Neural cell (in vitro differentiated cells): Measurements from ENCODE around the gene EPHA2. TPM values are rescaled to one million over a fixed set of nuclear protein-coding genes. Genes with fewer than 3 reads are reported as not detected.

ENCODE experiments used
- H2AFZ ChIP-seq: fragments of 200-600, 300-800 bp; sonication (generic), shearing (Covaris generic); 2 replicates; pipeline ENCODE4 v1.6.0; 2014; ENCODE audit warnings: low read depth, mild to moderate bottlenecking, antibody characterized with exemption, low read length, moderate library complexity
- H3F3A ChIP-seq: fragments of 200-600 bp; shearing (Covaris generic); 2 replicates; pipeline ENCODE4 v1.6.1; 2016; ENCODE audit warnings: mild to moderate bottlenecking, moderate library complexity, mixed read lengths, antibody characterized with exemption, low read length; ENCODE audit not compliant: insufficient read depth, poor library complexity, severe bottlenecking
- H3K27ac ChIP-seq: fragments of 200-600, 300-800 bp; sonication (generic), shearing (Covaris generic); 2 replicates; pipeline ENCODE4 v1.5.1; 2014; ENCODE audit warnings: mild to moderate bottlenecking, low read length, moderate library complexity
- H3K27me3 ChIP-seq: fragments of 300-800, 200-600 bp; sonication (generic), shearing (Covaris generic); 2 replicates; pipeline ENCODE4 v1.6.0; 2014; ENCODE audit warnings: mild to moderate bottlenecking, low read depth, low read length, moderate library complexity; ENCODE audit not compliant: insufficient read depth
- H3K36me3 ChIP-seq: fragments of 300-800, 200-600 bp; sonication (generic), shearing (Covaris generic); 2 replicates; pipeline ENCODE4 v1.5.1; 2014; ENCODE audit warnings: mild to moderate bottlenecking, antibody characterized with exemption, low read length, moderate library complexity; ENCODE audit not compliant: insufficient read depth
- H3K4me2 ChIP-seq: fragments of 300-800, 200-600 bp; sonication (generic), shearing (Covaris generic); 2 replicates; pipeline ENCODE4 v1.6.0; 2014; ENCODE audit warnings: mild to moderate bottlenecking, low read length
- H3K4me3 ChIP-seq: fragments of 300-800, 200-600 bp; sonication (generic), shearing (Covaris generic); 2 replicates; pipeline ENCODE4 v1.5.1; 2014; ENCODE audit warnings: mild to moderate bottlenecking, low read length, moderate library complexity
- H3K79me2 ChIP-seq: fragments of 200-600 bp; shearing (Covaris generic); replicated peaks from 2 replicates; pipeline ENCODE4 v1.6.0; 2014; ENCODE audit warnings: mild to moderate bottlenecking, low read length, moderate library complexity; ENCODE audit not compliant: insufficient read depth
- H3K9ac ChIP-seq: fragments of 300-800, 200-600 bp; sonication (generic), shearing (Covaris generic); 2 replicates; pipeline ENCODE4 v1.6.1; 2016; ENCODE audit warnings: mild to moderate bottlenecking, low read length, mixed read lengths
- H3K9me2 ChIP-seq: fragments of 200-600 bp; shearing (Covaris generic); 2 replicates; pipeline ENCODE4 v1.6.1; 2016; ENCODE audit warnings: mild to moderate bottlenecking, low read length, mixed read lengths; ENCODE audit not compliant: insufficient read depth
- H3K9me3 ChIP-seq: fragments of 200-600, 300-800 bp; sonication (generic), shearing (Covaris generic); 2 replicates; pipeline ENCODE4 v1.6.1; 2016; ENCODE audit warnings: mild to moderate bottlenecking, mixed run types, low read length, moderate library complexity, mixed read lengths
- H4K20me1 ChIP-seq: fragments of 200-600 bp; shearing (Covaris generic); 2 replicates; pipeline ENCODE4 v1.6.1; 2016; ENCODE audit warnings: mild to moderate bottlenecking, mixed run types; ENCODE audit not compliant: insufficient read depth
- CTCF ChIP-seq: fragments of 450-650 bp; IDR thresholded peaks from 2 replicates; pipeline ENCODE4 v1.5.1; 2014; ENCODE audit warnings: antibody characterized with exemption, mild to moderate bottlenecking, moderate library complexity; ENCODE audit not compliant: poor library complexity, severe bottlenecking
- EP300 ChIP-seq: fragments of 450-650 bp; conservative IDR thresholded peaks from 2 replicates; pipeline ENCODE4 v1.6.1; 2014; ENCODE audit warnings: antibody characterized with exemption, mild to moderate bottlenecking, moderate library complexity; ENCODE audit not compliant: poor library complexity, severe bottlenecking
- EZH2 ChIP-seq: fragments of 200-600, 300-800 bp; shearing (Covaris generic), sonication (generic); IDR thresholded peaks from 2 replicates; pipeline ENCODE4 v1.6.1; 2014; ENCODE audit warnings: antibody characterized with exemption, low read length, borderline replicate concordance, mild to moderate bottlenecking; ENCODE audit not compliant: insufficient read depth, poor library complexity, severe bottlenecking
- MXI1 ChIP-seq: fragments of 450-650 bp; conservative IDR thresholded peaks from 2 replicates; pipeline ENCODE4 v1.6.1; 2014; ENCODE audit warnings: antibody characterized with exemption, mild to moderate bottlenecking; ENCODE audit not compliant: poor library complexity, severe bottlenecking
- POLR2AphosphoS5 ChIP-seq: IDR thresholded peaks from 2 replicates; pipeline ENCODE4 v1.6.1; 2012
- RAD21 ChIP-seq: fragments of 450-650 bp; conservative IDR thresholded peaks from 2 replicates; pipeline ENCODE4 v1.6.1; 2014; ENCODE audit warnings: antibody characterized with exemption, mild to moderate bottlenecking, moderate library complexity
- REST ChIP-seq: IDR thresholded peaks from 2 replicates; pipeline ENCODE4 v1.6.1; 2012; ENCODE audit warnings: borderline replicate concordance
- SMC3 ChIP-seq: fragments of 450-650 bp; conservative IDR thresholded peaks from 2 replicates; pipeline ENCODE4 v1.6.1; 2014; ENCODE audit warnings: antibody characterized with exemption, mild to moderate bottlenecking, moderate library complexity; ENCODE audit not compliant: poor library complexity
- TAF1 ChIP-seq: IDR thresholded peaks from 2 replicates; pipeline ENCODE4 v1.6.1; 2012; ENCODE audit warnings: low read depth
- polyA plus RNA-seq: library from polyadenylated mRNA; depleted of rRNA; stranded (reverse); fragments of >200 nt; gene quantifications from 2 replicates; pipeline ENCODE4 v1.2.3, GENCODE V29; 2014

The EPHA2 gene
- polyA plus RNA-seq, 1 donor from 2014 or later: 0.63 TPM

GRCh38 chr1:16120407-16120806 is 35.5 kb downstream of the EPHA2 start:
- no peak for TF ChIP-seq CTCF
- no peak for TF ChIP-seq RAD21
- TF ChIP-seq EZH2: no peak
- TF ChIP-seq REST: no peak
- TF ChIP-seq EP300: no peak
- TF ChIP-seq MXI1: no peak
- TF ChIP-seq POLR2AphosphoS5: no peak
- no peak for TF ChIP-seq SMC3
- no peak for TF ChIP-seq TAF1

GRCh38 chr1:16119926-16120325 is 35.9 kb downstream of the EPHA2 start:
- Histone ChIP-seq H3K4me3 (no peak overlapping the region), H3K9me2 (no peaks in the 10 kb centered on the region), H3K27me3 (no peaks in the 10 kb centered on the region), H3K79me2 (no peaks in the 10 kb centered on the region), H2AFZ (no peak overlapping the region), H3K4me2 (no peak overlapping the region), H4K20me1 (no peaks in the 10 kb centered on the region), H3F3A (no peaks in the 10 kb centered on the region), H3K36me3 (no peaks in the 10 kb centered on the region), H3K27ac (no peak overlapping the region), H3K9ac (no peak overlapping the region), H3K9me3 (no peaks in the 10 kb centered on the region)
- TF ChIP-seq CTCF (no peak), REST (no peak), POLR2AphosphoS5 (no peak), EP300 (no peak), TAF1 (no peak), MXI1 (no peak), RAD21 (no peak), SMC3 (no peak), EZH2 (no peak)

More at GRCh38 chr1:16120407-16120806, 35.5 kb downstream of the EPHA2 start:
- Histone ChIP-seq H3K9ac (no peak overlapping the region), H3K27me3 (no peaks in the 10 kb centered on the region), H3F3A (no peaks in the 10 kb centered on the region), H3K36me3 (no peaks in the 10 kb centered on the region), H3K9me3 (no peaks in the 10 kb centered on the region), H4K20me1 (no peaks in the 10 kb centered on the region), H3K27ac (no peak overlapping the region), H3K4me3 (no peak overlapping the region), H3K79me2 (no peaks in the 10 kb centered on the region), H3K4me2 (no peak overlapping the region), H3K9me2 (no peaks in the 10 kb centered on the region), H2AFZ (no peak overlapping the region)
